ENCODE results near the gene FNDC10. TPM values are rescaled to one million over a fixed set of nuclear protein-coding genes. Genes with fewer than 3 reads are reported as not detected.
"Not testable (repeated sequence)": the region's sequence is repeated elsewhere in the genome, so short reads cannot be mapped to it uniquely, and the experiment has no call there.

Gene FNDC10
- total RNA-seq (1 to 10 TPM; 2.9 to 3.1 TPM), polyA plus RNA-seq (1.1 TPM)

GRCh38 chr1:1599935-1600860 is at the start of gene FNDC10:
FNDC10 (minus strand) TSS chr1:1600135; CDS start chr1:1600015, 120 bp downstream.
- Mint-ChIP-seq H3K9me3 (no peaks in the 10 kb centered on the region), H3K27me3 (peaks cover 0 to 9% of the 10 kb centered on the region in 2 donors), H3K4me3 (peak within 1 kb of the TSS in 6 of 7 donors; percentile 47 to 89 (median 72)), H3K27ac (peak within 1 kb of the TSS in 1 of 8 donors; percentile 76), H3K36me3 (no peaks in the 10 kb centered on the region), H3K4me1 (peaks cover 0 to 6% (median 0%) of the 10 kb centered on the region in 3 donors)
- no peak within 1 kb of the TSS for H3K27ac ChIP-seq (ENCODE audit: low read depth, low read length)
- H3K4me3 ChIP-seq (ENCODE audit: low read length): no peak within 1 kb of the TSS
- no peaks in the 10 kb centered on the region for H3K9me3 ChIP-seq (ENCODE audit: low read length)
- H3K36me3 ChIP-seq (ENCODE audit: insufficient read depth, low read length): no peaks in the 10 kb centered on the region
- ChIA-PET POLR2A (no interaction called here), CTCF (no interaction called here)
- no peaks in the 10 kb centered on the region for H3K27me3 ChIP-seq (ENCODE audit: insufficient read depth, low read length, poor library complexity, severe bottlenecking)
- peaks cover 6% of the 10 kb centered on the region for H3K4me1 ChIP-seq (ENCODE audit: insufficient read depth, low read length)
- no peak for DNase-seq

- H3K9me3 Mint-ChIP-seq; CTCF ChIA-PET; H3K4me3 ChIP-seq (ENCODE audit: low read length); DNase-seq; H3K9me3 ChIP-seq (ENCODE audit: low read length); POLR2A ChIA-PET; H3K4me1 ChIP-seq (ENCODE audit: insufficient read depth, low read length); H3K27ac ChIP-seq (ENCODE audit: low read depth, low read length); H3K4me3 Mint-ChIP-seq; H3K27me3 ChIP-seq (ENCODE audit: insufficient read depth, low read length, poor library complexity, severe bottlenecking); H3K27me3 Mint-ChIP-seq; H3K4me1 Mint-ChIP-seq: not testable (repeated sequence)
- peak overlapping the region in 2 of 8 donors; percentile 18 to 64 for H3K27ac Mint-ChIP-seq
- peaks cover 10 to 62% (median 29%) of the 10 kb centered on the region in 3 donors for H3K36me3 Mint-ChIP-seq
- peaks cover 22% of the 10 kb centered on the region for H3K36me3 ChIP-seq (ENCODE audit: insufficient read depth, low read length)
These were observed 48.3 kb upstream of the FNDC10 start for GRCh38 chr1:1648265-1648664.

- peaks cover 10 to 58% (median 29%) of the 10 kb centered on the region in 3 donors for H3K36me3 Mint-ChIP-seq
- POLR2A ChIA-PET; H3K4me1 Mint-ChIP-seq; H3K27me3 Mint-ChIP-seq; H3K9me3 ChIP-seq (ENCODE audit: low read length); H3K27ac ChIP-seq (ENCODE audit: low read depth, low read length); H3K9me3 Mint-ChIP-seq; CTCF ChIA-PET; DNase-seq; H3K4me3 ChIP-seq (ENCODE audit: low read length); H3K4me1 ChIP-seq (ENCODE audit: insufficient read depth, low read length); H3K27me3 ChIP-seq (ENCODE audit: insufficient read depth, low read length, poor library complexity, severe bottlenecking): not testable (repeated sequence)
- peaks cover 21% of the 10 kb centered on the region for H3K36me3 ChIP-seq (ENCODE audit: insufficient read depth, low read length)
- H3K27ac Mint-ChIP-seq: peak overlapping the region in 2 of 8 donors; percentile 18 to 64
- peak overlapping the region in 1 of 7 donors; percentile 42 for H3K4me3 Mint-ChIP-seq
These were observed 47.8 kb upstream of the FNDC10 start for GRCh38 chr1:1647567-1648241.

GRCh38 chr1:1646326-1646725 is 46.4 kb upstream of the FNDC10 start:
- not testable (repeated sequence) for H3K4me1 Mint-ChIP-seq, H3K27ac Mint-ChIP-seq, H3K9me3 Mint-ChIP-seq

GRCh38 chr1:1640711-1641461 is 41.0 kb upstream of the FNDC10 start:
- CTCF ChIA-PET; POLR2A ChIA-PET; H3K4me1 Mint-ChIP-seq; H3K4me3 ChIP-seq (ENCODE audit: low read length); H3K4me1 ChIP-seq (ENCODE audit: insufficient read depth, low read length); H3K9me3 ChIP-seq (ENCODE audit: low read length); H3K27ac ChIP-seq (ENCODE audit: low read depth, low read length); H3K9me3 Mint-ChIP-seq; H3K36me3 ChIP-seq (ENCODE audit: insufficient read depth, low read length); DNase-seq; H3K27ac Mint-ChIP-seq; H3K27me3 ChIP-seq (ENCODE audit: insufficient read depth, low read length, poor library complexity, severe bottlenecking); H3K4me3 Mint-ChIP-seq; H3K27me3 Mint-ChIP-seq: not testable (repeated sequence)
- peaks cover 0 to 25% (median 3%) of the 10 kb centered on the region in 3 donors for H3K36me3 Mint-ChIP-seq

More at GRCh38 chr1:1646326-1646725, 46.4 kb upstream of the FNDC10 start:
- H3K27ac ChIP-seq (ENCODE audit: low read depth, low read length); H3K27me3 Mint-ChIP-seq; H3K4me3 ChIP-seq (ENCODE audit: low read length); H3K36me3 ChIP-seq (ENCODE audit: insufficient read depth, low read length); H3K4me1 ChIP-seq (ENCODE audit: insufficient read depth, low read length); DNase-seq; POLR2A ChIA-PET; H3K4me3 Mint-ChIP-seq; H3K9me3 ChIP-seq (ENCODE audit: low read length); H3K27me3 ChIP-seq (ENCODE audit: insufficient read depth, low read length, poor library complexity, severe bottlenecking); CTCF ChIA-PET: not testable (repeated sequence)
- peaks cover 2 to 45% (median 18%) of the 10 kb centered on the region in 3 donors for H3K36me3 Mint-ChIP-seq

GRCh38 chr1:1640081-1640480 is 40.1 kb upstream of the FNDC10 start:
- H3K4me3 Mint-ChIP-seq; H3K27me3 Mint-ChIP-seq; H3K4me3 ChIP-seq (ENCODE audit: low read length); H3K9me3 ChIP-seq (ENCODE audit: low read length); H3K27me3 ChIP-seq (ENCODE audit: insufficient read depth, low read length, poor library complexity, severe bottlenecking); H3K9me3 Mint-ChIP-seq; CTCF ChIA-PET; H3K36me3 ChIP-seq (ENCODE audit: insufficient read depth, low read length); H3K4me1 Mint-ChIP-seq; H3K27ac Mint-ChIP-seq; DNase-seq; H3K4me1 ChIP-seq (ENCODE audit: insufficient read depth, low read length); POLR2A ChIA-PET; H3K27ac ChIP-seq (ENCODE audit: low read depth, low read length): not testable (repeated sequence)
- H3K36me3 Mint-ChIP-seq: peaks cover 0 to 22% (median 0%) of the 10 kb centered on the region in 3 donors

GRCh38 chr1:1639368-1639767 is 39.4 kb upstream of the FNDC10 start:
- H3K27me3 Mint-ChIP-seq; H3K27me3 ChIP-seq (ENCODE audit: insufficient read depth, low read length, poor library complexity, severe bottlenecking); H3K4me1 Mint-ChIP-seq; H3K27ac Mint-ChIP-seq; CTCF ChIA-PET; H3K9me3 Mint-ChIP-seq; DNase-seq; POLR2A ChIA-PET; H3K36me3 ChIP-seq (ENCODE audit: insufficient read depth, low read length); H3K4me3 Mint-ChIP-seq; H3K9me3 ChIP-seq (ENCODE audit: low read length); H3K4me1 ChIP-seq (ENCODE audit: insufficient read depth, low read length); H3K27ac ChIP-seq (ENCODE audit: low read depth, low read length); H3K4me3 ChIP-seq (ENCODE audit: low read length): not testable (repeated sequence)
- peaks cover 0 to 22% (median 0%) of the 10 kb centered on the region in 3 donors for H3K36me3 Mint-ChIP-seq

- H3K9me3 ChIP-seq (ENCODE audit: low read length); H3K27ac Mint-ChIP-seq; DNase-seq; H3K27me3 Mint-ChIP-seq; H3K4me3 ChIP-seq (ENCODE audit: low read length); H3K27me3 ChIP-seq (ENCODE audit: insufficient read depth, low read length, poor library complexity, severe bottlenecking); H3K9me3 Mint-ChIP-seq; H3K27ac ChIP-seq (ENCODE audit: low read depth, low read length); H3K4me3 Mint-ChIP-seq; H3K4me1 Mint-ChIP-seq; POLR2A ChIA-PET; CTCF ChIA-PET; H3K36me3 ChIP-seq (ENCODE audit: insufficient read depth, low read length); H3K4me1 ChIP-seq (ENCODE audit: insufficient read depth, low read length): not testable (repeated sequence)
- peaks cover 0 to 22% (median 0%) of the 10 kb centered on the region in 3 donors for H3K36me3 Mint-ChIP-seq
These were observed 38.6 kb upstream of the FNDC10 start for GRCh38 chr1:1638528-1638927.

All from CD8-positive, alpha-beta memory T cell (primary cell).